Skeletal muscle tissue (tissue), 4 donors: Measurements from ENCODE around the gene CPD. TPM values are rescaled to one million over a fixed set of nuclear protein-coding genes. Genes with fewer than 3 reads are reported as not detected.
"Not testable (repeated sequence)": the region's sequence is repeated elsewhere in the genome, so short reads cannot be mapped to it uniquely, and the experiment has no call there.

Experiments
- H3K27ac ChIP-seq: one replicate; pipeline ENCODE4 v1.7.0; 2013; ENCODE audit warnings: mild to moderate bottlenecking, low read depth, low read length, inconsistent platforms
- H3K27me3 ChIP-seq, 3 donors: one replicate each; pipeline ENCODE4 v1.7.0; 2013; ENCODE audit warnings: low read length in 3 of 3; ENCODE audit not compliant: control insufficient read depth in 3 of 3, insufficient read depth in 3 of 3
- H3K36me3 ChIP-seq, 3 donors: one replicate each; pipeline ENCODE4 v1.7.0; 2013; ENCODE audit warnings: low read length in 3 of 3; ENCODE audit not compliant: control insufficient read depth in 3 of 3, insufficient read depth in 3 of 3
- H3K4me1 ChIP-seq, 3 donors: one replicate each; pipeline ENCODE4 v1.7.0; 2013; ENCODE audit warnings: low read length in 3 of 3, mild to moderate bottlenecking in 3 of 3; ENCODE audit not compliant: control insufficient read depth in 3 of 3, insufficient read depth in 3 of 3
- H3K4me3 ChIP-seq, 3 donors: one replicate each; pipeline ENCODE4 v1.7.0; 2013; ENCODE audit warnings: low read length in 3 of 3
- H3K9ac ChIP-seq, 3 donors: one replicate each; pipeline ENCODE4 v1.7.0; 2013; ENCODE audit warnings: low read length in 3 of 3, mild to moderate bottlenecking in 3 of 3, moderate library complexity in 2 of 3, low read depth in 1 of 3
- H3K9me3 ChIP-seq, 3 donors: one replicate each; pipeline ENCODE4 v1.7.0; 2013; ENCODE audit warnings: low read length in 3 of 3; ENCODE audit not compliant: control insufficient read depth in 3 of 3
- total RNA-seq: library from RNA; depleted of rRNA; stranded (reverse); fragments of >200 nt; gene quantifications from one replicate; pipeline ENCODE4 v1.2.3, GENCODE V29; 2014
- donor health status: Osteomylitis.

CPD gene
- total RNA-seq, 1 donor from 2014 or later: 41.8 TPM

GRCh38 chr17:30343244-30343643 is 35.5 kb upstream of the CPD start:
- not testable (repeated sequence) for H3K27me3 ChIP-seq, H3K4me3 ChIP-seq, H3K36me3 ChIP-seq, H3K9me3 ChIP-seq, H3K27ac ChIP-seq, H3K9ac ChIP-seq
- H3K4me1 ChIP-seq: peaks cover 2 to 12% (median 8%) of the 10 kb centered on the region in 3 donors

GRCh38 chr17:30343796-30344195 is 34.9 kb upstream of the CPD start:
- H3K9me3 ChIP-seq: no peaks in the 10 kb centered on the region
- no peaks in the 10 kb centered on the region for H3K36me3 ChIP-seq
- H3K27ac ChIP-seq: no peak overlapping the region
- H3K4me1 ChIP-seq: peaks cover 2 to 12% (median 8%) of the 10 kb centered on the region in 3 donors
- no peak overlapping the region for H3K4me3 ChIP-seq
- no peak overlapping the region for H3K9ac ChIP-seq
- no peaks in the 10 kb centered on the region for H3K27me3 ChIP-seq

- H3K27me3 ChIP-seq: no peaks in the 10 kb centered on the region
- H3K9me3 ChIP-seq: no peaks in the 10 kb centered on the region
- H3K4me1 ChIP-seq: peaks cover 2 to 12% (median 8%) of the 10 kb centered on the region in 3 donors
- H3K36me3 ChIP-seq: no peaks in the 10 kb centered on the region
- H3K27ac ChIP-seq: no peak overlapping the region
- H3K4me3 ChIP-seq: no peak overlapping the region
- no peak overlapping the region for H3K9ac ChIP-seq
Observed at GRCh38 chr17:30344283-30345088, 34.2 kb upstream of the CPD start.

GRCh38 chr17:30345089-30345433 is 33.7 kb upstream of the CPD start:
- H3K9ac ChIP-seq: no peak overlapping the region
- H3K9me3 ChIP-seq: no peaks in the 10 kb centered on the region
- no peaks in the 10 kb centered on the region for H3K36me3 ChIP-seq
- H3K27ac ChIP-seq: no peak overlapping the region
- no peak overlapping the region for H3K4me3 ChIP-seq
- peaks cover 2 to 12% (median 8%) of the 10 kb centered on the region in 3 donors for H3K4me1 ChIP-seq
- no peaks in the 10 kb centered on the region for H3K27me3 ChIP-seq

- no peak overlapping the region for H3K27ac ChIP-seq
- no peaks in the 10 kb centered on the region for H3K36me3 ChIP-seq
- H3K9ac ChIP-seq: no peak overlapping the region
- no peaks in the 10 kb centered on the region for H3K9me3 ChIP-seq
- H3K27me3 ChIP-seq: no peaks in the 10 kb centered on the region
- H3K4me3 ChIP-seq: no peak overlapping the region
- peaks cover 2 to 10% (median 4%) of the 10 kb centered on the region in 3 donors for H3K4me1 ChIP-seq
Observed at GRCh38 chr17:30345527-30346075, 33.1 kb upstream of the CPD start.

- H3K4me1 ChIP-seq: peaks cover 2 to 10% (median 4%) of the 10 kb centered on the region in 3 donors
- no peak overlapping the region for H3K27ac ChIP-seq
- no peak overlapping the region for H3K9ac ChIP-seq
- no peaks in the 10 kb centered on the region for H3K27me3 ChIP-seq
- no peaks in the 10 kb centered on the region for H3K9me3 ChIP-seq
- no peaks in the 10 kb centered on the region for H3K36me3 ChIP-seq
- no peak overlapping the region for H3K4me3 ChIP-seq
Observed at GRCh38 chr17:30346221-30346795, 32.4 kb upstream of the CPD start.

- Histone ChIP-seq H3K9me3 (no peaks in the 10 kb centered on the region), H3K9ac (no peak overlapping the region), H3K4me1 (peaks cover 0 to 7% (median 4%) of the 10 kb centered on the region in 3 donors), H3K27me3 (no peaks in the 10 kb centered on the region), H3K4me3 (no peak overlapping the region), H3K27ac (no peak overlapping the region), H3K36me3 (no peaks in the 10 kb centered on the region)
Observed at GRCh38 chr17:30347488-30347887, 31.2 kb upstream of the CPD start.

- Histone ChIP-seq H3K27me3 (no peaks in the 10 kb centered on the region), H3K27ac (no peak overlapping the region), H3K36me3 (no peaks in the 10 kb centered on the region), H3K9ac (no peak overlapping the region), H3K9me3 (no peaks in the 10 kb centered on the region), H3K4me1 (peaks cover 0 to 5% (median 4%) of the 10 kb centered on the region in 3 donors), H3K4me3 (no peak overlapping the region)
Observed at GRCh38 chr17:30349252-30349651, 29.5 kb upstream of the CPD start.

- not testable (repeated sequence) for H3K9me3 ChIP-seq, H3K36me3 ChIP-seq, H3K27me3 ChIP-seq, H3K4me3 ChIP-seq, H3K4me1 ChIP-seq, H3K27ac ChIP-seq, H3K9ac ChIP-seq
Observed at GRCh38 chr17:30351263-30351662, 27.5 kb upstream of the CPD start.

GRCh38 chr17:30351735-30352134 is 27.0 kb upstream of the CPD start:
- no peaks in the 10 kb centered on the region for H3K27me3 ChIP-seq
- H3K9ac ChIP-seq: no peak overlapping the region
- H3K36me3 ChIP-seq: no peaks in the 10 kb centered on the region
- no peak overlapping the region for H3K4me3 ChIP-seq
- no peaks in the 10 kb centered on the region for H3K9me3 ChIP-seq
- no peak overlapping the region for H3K27ac ChIP-seq
- no peaks in the 10 kb centered on the region for H3K4me1 ChIP-seq
